Measurements from ENCODE around the gene GSTA4. TPM values are rescaled to one million over a fixed set of nuclear protein-coding genes. Genes with fewer than 3 reads are reported as not detected.

Gene GSTA4
- total and polyA plus RNA-seq, 2 of the 13 experiments (the other 11 are each of a cell fraction or from before 2014, with no cell fraction given), result 34.1 to 53.6 TPM

GRCh38 chr6:52966101-52966500 lies 29.0 kb downstream of the GSTA4 start:
- H3K4me3 ChIP-seq (replicated peaks in 1 of 3; ENCODE audit: insufficient read depth in 1 of 3, low read depth in 2 of 3, low read length in 3 of 3), result no peak overlapping the region
- intact Hi-C loops (cut with micrococcal nuclease; ENCODE audit: unreplicated experiment), result no loop called here
- no peak overlapping the region for H3K27ac ChIP-seq (ENCODE audit: extremely low read length, insufficient read depth, low read length)
- H3K9ac ChIP-seq (ENCODE audit: insufficient read depth, low read depth, low read length), result no peak overlapping the region
- DNase-seq (ENCODE audit: low spot score) (no peak), FAIRE-seq (no peak), ATAC-seq (no peak)
- in situ Hi-C loops (cut with HindIII; ENCODE audit: extremely low pct_ligation_motif_present, low pct_unique_long_range_greater_than_20kb), result no loop called here
- H2AFZ ChIP-seq (ENCODE audit: low read length), result no peak overlapping the region
- 37% methylated on average over 3 of the region's 3 CpGs for WGBS (ENCODE audit: low lambda C conversion rate)
- no peaks in the 10 kb centered on the region for H4K20me1 ChIP-seq (ENCODE audit: insufficient read depth, low read length)
- TF ChIP-seq FLYWCH1 (CRISPR knock-in tag; IDR thresholded peaks at IDR 0.05) (no peak), ZNF570 (CRISPR knock-in tag; IDR thresholded peaks at IDR 0.05; ENCODE audit: borderline replicate concordance) (no peak), SUZ12 (IDR thresholded peaks at IDR 0.05; ENCODE audit: low read depth, low read length) (no peak), SMAD3 (CRISPR knock-in tag; IDR thresholded peaks at IDR 0.05) (no peak), MEF2D (CRISPR knock-in tag; IDR thresholded peaks at IDR 0.05) (no peak), TGIF2 (CRISPR knock-in tag; IDR thresholded peaks at IDR 0.05) (no peak), ZFP41 (CRISPR knock-in tag; IDR thresholded peaks at IDR 0.05; ENCODE audit: borderline replicate concordance) (no peak), ZUFSP (CRISPR knock-in tag; IDR thresholded peaks at IDR 0.05; ENCODE audit: borderline replicate concordance) (no peak), ZNF205 (CRISPR knock-in tag; IDR thresholded peaks at IDR 0.05) (no peak), MAX (IDR thresholded peaks at IDR 0.05) (no peak), MIER3 (CRISPR knock-in tag; IDR thresholded peaks at IDR 0.05; ENCODE audit: borderline replicate concordance) (no peak), IRF2 (CRISPR knock-in tag; IDR thresholded peaks at IDR 0.05) (no peak), POLR2A (IDR thresholded peaks at IDR 0.05; ENCODE audit: insufficient read depth in 1 of 2, low read depth in 2 of 2, low read length in 2 of 2) (no peak), KLF11 (CRISPR knock-in tag; IDR thresholded peaks at IDR 0.05) (no peak), CBFB (CRISPR knock-in tag; IDR thresholded peaks at IDR 0.05) (no peak), E2F1 (CRISPR knock-in tag; IDR thresholded peaks at IDR 0.05) (no peak), MXD3 (CRISPR knock-in tag; IDR thresholded peaks at IDR 0.05) (no peak), ZBTB8A (CRISPR knock-in tag; IDR thresholded peaks at IDR 0.05; ENCODE audit: borderline replicate concordance, low read depth) (no peak), ZBTB39 (CRISPR knock-in tag; IDR thresholded peaks at IDR 0.05) (no peak), FOSL1 (CRISPR knock-in tag; IDR thresholded peaks at IDR 0.05; ENCODE audit: borderline replicate concordance) (no peak)
- no peaks in the 10 kb centered on the region for H3K9me3 ChIP-seq (ENCODE audit: low read length)
- peaks cover 0 to 12% of the 10 kb centered on the region in 2 experiments; a peak in 2 of 5 replicates for H3K27me3 ChIP-seq (ENCODE audit: control insufficient read depth in 1 of 2, insufficient read depth in 2 of 2, low read length in 2 of 2)
- no peak overlapping the region for H3K4me2 ChIP-seq (ENCODE audit: low read depth, low read length)
- no peaks in the 10 kb centered on the region for H3K79me2 ChIP-seq (ENCODE audit: insufficient read depth, low read length)
- H3K36me3 ChIP-seq (replicated peaks in 1 of 2; ENCODE audit: control insufficient read depth in 1 of 2, insufficient read depth in 2 of 2, low read length in 2 of 2), result no peaks in the 10 kb centered on the region
- ChIA-PET POLR2A (interaction anchor here (0.6 kb wide), 1 partner anchor 17 kb away, joined by 3 read pairs; no protein-coding TSS in a partner anchor), CTCF (ENCODE audit: low intra/inter-chr PET ratio, low total read pairs) (no interaction called here)
- peaks cover 17% of the 10 kb centered on the region for H3K4me1 ChIP-seq (ENCODE audit: insufficient read depth, low read length)
- BruUV-seq (replicated peaks), result no TSS peak
